Glutamatergic neuron (in vitro differentiated cells): Measurements from ENCODE around the gene CSTF1. TPM values are rescaled to one million over a fixed set of nuclear protein-coding genes. Genes with fewer than 3 reads are reported as not detected.

Experiments
- DNase-seq: peaks from one replicate; pipeline ENCODE4 v3.0.0; 2022
- H3K27ac Mint-ChIP-seq: one replicate; pipeline ENCODE4 v1.8.0; 2020; ENCODE audit warnings: mild to moderate bottlenecking, mixed read lengths, inconsistent platforms; ENCODE audit not compliant: unreplicated experiment
- H3K27me3 Mint-ChIP-seq: one replicate; pipeline ENCODE4 v1.8.0; 2020; ENCODE audit warnings: mild to moderate bottlenecking, moderate library complexity, mixed read lengths, inconsistent platforms; ENCODE audit not compliant: unreplicated experiment
- H3K36me3 Mint-ChIP-seq: one replicate; pipeline ENCODE4 v1.8.0; 2020; ENCODE audit warnings: mild to moderate bottlenecking, mixed read lengths, inconsistent platforms; ENCODE audit not compliant: unreplicated experiment
- H3K4me1 Mint-ChIP-seq: one replicate; pipeline ENCODE4 v1.8.0; 2020; ENCODE audit warnings: mild to moderate bottlenecking, low read depth, mixed read lengths, inconsistent platforms; ENCODE audit not compliant: unreplicated experiment
- H3K4me3 Mint-ChIP-seq: one replicate; pipeline ENCODE4 v1.8.0; 2020; ENCODE audit warnings: mild to moderate bottlenecking, mixed read lengths, inconsistent platforms; ENCODE audit not compliant: unreplicated experiment
- H3K9me3 Mint-ChIP-seq: one replicate; pipeline ENCODE4 v1.8.0; 2020; ENCODE audit warnings: mild to moderate bottlenecking, moderate library complexity, mixed read lengths, inconsistent platforms; ENCODE audit not compliant: unreplicated experiment
- total RNA-seq: library from RNA; stranded (reverse); fragmentation: NEBNext Ultra II Directional; extraction: Animal tissue kit (Norgen Biotek cat#: 25700); gene quantifications from one replicate; pipeline ENCODE4 v1.2.1, GENCODE V29; 2021; ENCODE audit not compliant: unreplicated experiment
- TF ChIP-seq, protein P1 (sequence below): fragments of 200-600 bp; sonication (generic); IDR thresholded peaks from one replicate; pipeline ENCODE4 v1.5.0; 2021; ENCODE audit not compliant: partially characterized antibody, unreplicated experiment

The CSTF1 gene
- total RNA-seq, 1 donor from 2014 or later, result 25.6 TPM

DNA sequence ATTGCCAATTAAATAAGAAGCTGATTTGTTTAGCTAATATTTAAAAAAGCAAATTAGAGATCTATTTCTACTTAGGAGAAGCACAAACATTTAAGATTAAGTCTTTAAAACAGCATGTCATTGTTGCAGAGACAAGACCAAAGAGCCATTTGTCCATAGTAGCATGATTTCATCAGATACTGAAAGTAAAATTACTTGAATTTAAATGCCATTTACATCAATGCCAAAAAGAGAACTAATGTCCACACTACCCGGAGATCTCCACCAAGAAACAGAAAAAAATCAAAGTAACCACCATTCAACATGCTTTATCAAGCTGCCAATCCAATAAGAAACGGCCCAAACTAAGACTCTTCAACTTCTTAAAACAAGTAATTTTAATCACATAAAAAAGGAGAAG lies 16.1 kb upstream of the CSTF1 start:
- Mint-ChIP-seq H3K4me3 (no peak overlapping the region), H3K27ac (no peak overlapping the region), H3K36me3 (no peaks in the 10 kb centered on the region), H3K4me1 (no peaks in the 10 kb centered on the region), H3K27me3 (no peaks in the 10 kb centered on the region), H3K9me3 (no peaks in the 10 kb centered on the region)
- TF ChIP-seq, protein P1, sequence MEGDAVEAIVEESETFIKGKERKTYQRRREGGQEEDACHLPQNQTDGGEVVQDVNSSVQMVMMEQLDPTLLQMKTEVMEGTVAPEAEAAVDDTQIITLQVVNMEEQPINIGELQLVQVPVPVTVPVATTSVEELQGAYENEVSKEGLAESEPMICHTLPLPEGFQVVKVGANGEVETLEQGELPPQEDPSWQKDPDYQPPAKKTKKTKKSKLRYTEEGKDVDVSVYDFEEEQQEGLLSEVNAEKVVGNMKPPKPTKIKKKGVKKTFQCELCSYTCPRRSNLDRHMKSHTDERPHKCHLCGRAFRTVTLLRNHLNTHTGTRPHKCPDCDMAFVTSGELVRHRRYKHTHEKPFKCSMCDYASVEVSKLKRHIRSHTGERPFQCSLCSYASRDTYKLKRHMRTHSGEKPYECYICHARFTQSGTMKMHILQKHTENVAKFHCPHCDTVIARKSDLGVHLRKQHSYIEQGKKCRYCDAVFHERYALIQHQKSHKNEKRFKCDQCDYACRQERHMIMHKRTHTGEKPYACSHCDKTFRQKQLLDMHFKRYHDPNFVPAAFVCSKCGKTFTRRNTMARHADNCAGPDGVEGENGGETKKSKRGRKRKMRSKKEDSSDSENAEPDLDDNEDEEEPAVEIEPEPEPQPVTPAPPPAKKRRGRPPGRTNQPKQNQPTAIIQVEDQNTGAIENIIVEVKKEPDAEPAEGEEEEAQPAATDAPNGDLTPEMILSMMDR, result no peak
- DNase-seq, result no peak

DNA sequence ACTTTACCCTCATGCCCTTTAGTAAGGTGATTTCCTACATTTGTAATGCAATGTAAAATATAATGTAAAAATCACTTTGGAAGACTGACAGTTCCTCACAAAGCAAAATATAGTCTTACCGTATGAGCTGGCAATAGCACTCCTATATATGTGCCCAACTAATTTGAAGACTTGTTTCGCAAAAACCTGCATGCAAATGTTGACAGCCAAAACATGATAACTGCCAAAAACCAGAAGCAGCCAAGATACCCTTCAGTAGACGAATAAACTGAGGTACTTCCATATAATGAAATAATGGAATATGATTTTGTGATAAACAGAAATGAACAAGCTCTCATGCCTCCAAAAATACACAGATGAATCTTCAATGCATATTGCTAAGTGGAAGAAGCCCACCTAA lies 14.1 kb upstream of the CSTF1 start:
- H3K27ac Mint-ChIP-seq, result no peak overlapping the region
- no peak overlapping the region for H3K4me3 Mint-ChIP-seq
- H3K27me3 Mint-ChIP-seq, result peaks cover 3% of the 10 kb centered on the region
- DNase-seq, result no peak
- H3K9me3 Mint-ChIP-seq, result peaks cover 2% of the 10 kb centered on the region
- H3K36me3 Mint-ChIP-seq, result no peaks in the 10 kb centered on the region
- H3K4me1 Mint-ChIP-seq, result peaks cover 13% of the 10 kb centered on the region
- TF ChIP-seq, protein P1, result no peak

DNA sequence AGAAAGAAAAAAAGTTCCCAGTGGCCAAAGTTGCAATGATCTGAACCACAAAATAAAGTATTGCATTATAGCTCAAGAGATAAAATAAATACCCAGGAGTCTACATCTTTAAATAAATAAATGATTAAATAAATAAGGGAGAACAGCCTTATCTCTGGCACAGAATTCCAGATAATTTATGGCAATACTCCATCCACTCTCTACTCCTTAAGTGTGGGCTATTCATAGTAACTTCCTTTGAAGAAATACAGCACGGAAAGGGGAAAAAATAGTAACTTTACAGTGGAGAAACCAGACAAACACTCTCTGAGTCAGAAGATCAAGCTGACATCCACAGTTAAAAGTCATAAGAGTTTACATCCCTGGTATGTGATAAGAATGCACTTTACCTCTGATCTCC lies 12.1 kb upstream of the CSTF1 start:
- Mint-ChIP-seq H3K4me3 (no peak overlapping the region), H3K36me3 (no peaks in the 10 kb centered on the region), H3K27ac (no peak overlapping the region), H3K4me1 (peaks cover 26% of the 10 kb centered on the region), H3K9me3 (peaks cover 4% of the 10 kb centered on the region), H3K27me3 (peaks cover 4% of the 10 kb centered on the region)
- DNase-seq, result no peak
- TF ChIP-seq, protein P1, result no peak

DNA sequence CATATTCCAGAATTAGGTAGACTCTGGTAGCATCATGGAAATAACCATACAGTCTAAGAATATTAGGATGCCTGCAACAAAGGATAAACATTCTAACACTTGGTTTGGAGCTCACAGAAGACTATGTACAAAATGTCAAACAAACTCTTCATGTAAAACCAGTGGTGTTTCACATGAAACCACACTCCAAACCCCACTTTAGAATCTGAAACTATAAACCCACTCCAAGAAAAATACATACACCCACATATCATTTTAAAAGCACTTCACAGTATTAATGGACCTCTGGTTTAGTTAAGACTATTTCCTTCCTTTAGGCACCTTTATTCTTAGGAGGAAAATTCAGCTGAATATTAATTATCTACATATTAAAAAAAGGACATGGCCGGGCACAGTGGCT lies 10.9 kb upstream of the CSTF1 start:
- no peak for DNase-seq
- TF ChIP-seq, protein P1, result no peak
- Mint-ChIP-seq H3K9me3 (peaks cover 4% of the 10 kb centered on the region), H3K27ac (no peak overlapping the region), H3K4me3 (no peak overlapping the region), H3K36me3 (no peaks in the 10 kb centered on the region), H3K4me1 (peaks cover 31% of the 10 kb centered on the region), H3K27me3 (peaks cover 4% of the 10 kb centered on the region)

DNA sequence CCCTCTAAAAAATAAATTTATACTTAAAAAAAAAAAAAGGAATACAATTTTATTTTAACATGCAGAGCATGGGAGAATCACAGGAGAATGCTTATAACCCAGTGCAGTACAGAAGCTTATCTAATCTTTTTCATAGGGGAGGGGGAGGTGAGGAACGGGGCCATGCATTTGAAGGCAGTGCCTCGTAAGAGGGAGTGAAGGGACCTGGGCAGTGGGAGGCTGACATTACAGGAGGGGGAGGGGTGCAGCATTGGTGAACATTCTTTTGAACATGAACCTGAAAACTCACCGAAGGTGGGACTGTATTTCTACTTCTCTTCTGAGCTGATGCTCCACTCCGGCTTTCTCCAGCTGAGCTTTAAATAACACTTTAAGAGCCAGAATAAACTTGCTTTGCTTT lies 9.7 kb upstream of the CSTF1 start:
- no peak for DNase-seq
- H3K4me3 Mint-ChIP-seq, result peak overlapping the region; percentile 78
- peaks cover 4% of the 10 kb centered on the region for H3K9me3 Mint-ChIP-seq
- H3K27ac Mint-ChIP-seq, result peak overlapping the region; percentile 94
- H3K4me1 Mint-ChIP-seq, result peaks cover 31% of the 10 kb centered on the region
- no peaks in the 10 kb centered on the region for H3K36me3 Mint-ChIP-seq
- H3K27me3 Mint-ChIP-seq, result peaks cover 4% of the 10 kb centered on the region
- TF ChIP-seq, protein P1, result no peak
